ENCODE measurements around the gene SHC3.

The SHC3 gene

DNA sequence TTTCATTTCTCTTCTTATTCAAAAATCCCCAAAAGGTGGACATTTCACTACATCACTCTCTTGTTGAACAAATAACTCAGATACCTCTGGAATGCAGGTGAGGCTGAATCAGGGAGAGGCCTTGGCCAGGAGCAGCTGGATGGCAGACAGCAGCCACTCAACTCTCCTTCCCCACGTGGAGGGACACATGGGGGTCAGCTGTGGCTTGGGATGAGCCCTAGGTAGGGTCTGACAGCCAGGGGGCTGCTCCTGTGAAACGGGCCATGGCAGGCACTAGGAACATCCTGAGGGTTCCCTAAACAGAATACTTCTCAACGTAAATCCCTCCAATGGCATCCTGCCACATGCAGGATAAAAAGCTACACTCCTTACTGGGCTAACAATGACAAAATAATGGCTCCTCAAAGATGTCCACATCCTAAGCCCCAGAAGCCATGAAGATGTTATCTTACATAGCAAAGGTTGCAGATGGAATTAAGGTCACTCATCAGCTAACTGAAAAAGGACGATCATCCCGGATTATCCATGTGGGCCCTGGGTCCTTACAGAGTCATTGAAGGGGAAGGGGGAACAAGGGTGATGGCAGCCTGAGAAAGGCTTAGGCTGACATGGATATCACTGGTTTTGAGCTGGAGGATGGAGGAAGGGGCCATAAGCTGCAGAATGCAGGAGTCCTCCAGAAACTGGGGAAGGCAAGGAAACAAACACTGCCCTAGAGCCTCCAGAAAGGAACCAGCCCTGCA, 218.7 kb downstream of the SHC3 start:
- no peak for DNase-seq (ENCODE audit: low read depth)

DNA sequence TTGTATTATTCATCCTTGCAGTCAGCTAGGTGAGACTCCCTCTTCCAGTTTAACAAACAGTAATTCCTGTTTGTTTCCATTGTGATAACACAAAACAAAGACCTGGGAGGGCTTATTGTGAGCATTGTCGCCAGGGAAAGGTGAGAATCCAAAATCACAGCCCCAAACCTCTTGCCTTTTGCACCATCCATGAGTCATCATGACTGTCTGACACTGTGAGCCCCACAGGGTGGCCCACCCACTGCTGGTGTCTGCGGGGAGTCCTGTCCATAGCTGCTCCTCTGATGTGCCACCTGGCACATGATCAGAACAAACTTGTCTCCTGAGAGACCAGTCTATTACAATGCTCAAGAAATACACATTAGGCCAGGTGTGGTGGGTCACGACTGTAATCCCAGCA, 221.1 kb downstream of the SHC3 start:
- DNase-seq (ENCODE audit: low read depth): no peak

Data from stimulated activated CD8-positive, alpha-beta memory T cell treated with anti-CD3 and anti-CD28 coated beads, Interleukin-12 subunit alpha, Interleukin-12 subunit beta, amount 100 ng/mL, for 4 hours (primary cell).